Prostate gland (tissue), 2 donors: ENCODE data around the gene EGR2. TPM values are rescaled to one million over a fixed set of nuclear protein-coding genes. Genes with fewer than 3 reads are reported as not detected.
"Not testable (repeated sequence)": the region's sequence is repeated elsewhere in the genome, so short reads cannot be mapped to it uniquely, and the experiment has no call there.

ENCODE experiments used
- DNase-seq: peaks from one replicate; pipeline ENCODE4 v3.0.0-alpha.2; 2019; ENCODE audit warnings: low spot score
- H3K27ac ChIP-seq, 2 donors: fragments of 200-600 bp; sonication (generic); 2 replicates each; pipeline ENCODE4 v1.5.1; 2017 to 2019
- H3K27me3 ChIP-seq: fragments of 200-600 bp; sonication (generic); replicated peaks from 2 replicates; pipeline ENCODE4 v1.5.1; 2019; ENCODE audit not compliant: insufficient read depth
- H3K36me3 ChIP-seq, 2 donors: fragments of 200-600 bp; sonication (generic); 1 replicate in 1 of 2; 2 replicates in 1 of 2; pipeline versions ENCODE4 v1.5.1 to v1.8.1; 2017 to 2019
- H3K4me1 ChIP-seq: fragments of 200-600 bp; sonication (generic); replicated peaks from 2 replicates; pipeline ENCODE4 v1.5.1; 2019
- H3K4me3 ChIP-seq, 2 donors: fragments of 200-600 bp; sonication (generic); 2 replicates each; pipeline ENCODE4 v1.5.1; 2017 to 2019
- H3K9me3 ChIP-seq: fragments of 200-600 bp; sonication (generic); 2 replicates; pipeline ENCODE4 v1.5.1; 2017
- CTCF ChIP-seq, 4 experiments: fragments of 200-600 bp in 2 of 4; fragments of 450-650 bp in 2 of 4; sonication (generic) in 2 of 4; IDR thresholded peaks; 1 replicate in 3 of 4; 2 replicates in 1 of 4; pipeline ENCODE4 v1.5.1; 2016 to 2019; ENCODE audit warnings: antibody characterized with exemption in 4 of 4, mild to moderate bottlenecking in 2 of 4, moderate library complexity in 2 of 4
- POLR2A ChIP-seq: fragments of 450-650 bp; IDR thresholded peaks from one replicate; pipeline ENCODE4 v1.6.1; 2016; ENCODE audit warnings: antibody characterized with exemption, mild to moderate bottlenecking
- POLR2AphosphoS5 ChIP-seq: sonication (generic); formaldehyde crosslinking; IDR thresholded peaks from one replicate; pipeline ENCODE4 v1.6.1; 2017; ENCODE audit warnings: antibody characterized with exemption
- WGBS: methylation state at CpG from one replicate; pipeline ENCODE4 v1.1.5; 2018; 5-methylcytosine and 5-hydroxymethylcytosine counted together
- intact Hi-C: fragments of 100-400 bp; cut with DNase I; formaldehyde crosslinking; loops from one replicate; pipeline ENCODE4 v1.14.2; 2022
- total RNA-seq, 2 donors: library from RNA; depleted of rRNA; stranded (reverse); fragments of >200 nt; gene quantifications; one replicate each; pipeline ENCODE4 v1.1.0, GENCODE V29; 2016

The EGR2 gene
- total RNA-seq, 2 donors from 2014 or later, result 2.5 to 4.6 TPM

DNA sequence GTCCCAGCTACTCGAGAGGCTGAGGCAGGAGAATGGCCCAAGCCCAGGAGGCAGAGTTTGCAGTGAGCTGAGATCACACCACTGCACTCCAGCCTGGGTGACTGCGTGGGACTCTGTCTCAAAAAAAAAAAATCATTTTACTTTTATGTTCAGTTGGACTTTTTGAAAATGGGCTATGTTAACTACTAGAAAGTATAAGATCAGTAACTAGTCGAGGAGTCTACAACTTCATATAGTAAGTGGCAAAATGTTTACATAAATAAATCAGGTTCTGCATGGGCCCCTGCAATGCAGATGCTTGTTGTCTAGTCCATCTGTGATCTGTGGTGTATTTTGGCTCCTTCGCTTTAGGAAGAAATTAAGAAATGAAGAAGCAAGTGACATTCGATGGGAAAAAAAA lies 23.9 kb downstream of the EGR2 start:
- Histone ChIP-seq H3K9me3 (no peaks in the 10 kb centered on the region), H3K27ac (no peak overlapping the region), H3K4me3 (no peak overlapping the region), H3K36me3 (no peaks in the 10 kb centered on the region), H3K27me3 (no peaks in the 10 kb centered on the region), H3K4me1 (no peaks in the 10 kb centered on the region)
- intact Hi-C loops, result no loop called here
- no peak for TF ChIP-seq CTCF (IDR thresholded peaks at IDR 0.05)
- no peak for TF ChIP-seq POLR2AphosphoS5
- TF ChIP-seq POLR2A, result no peak
- 79% methylated on average over 5 of the region's 5 CpGs for WGBS
- DNase-seq, result no peak

- WGBS, result 84% methylated on average over 2 of the region's 2 CpGs
Observed at GRCh38 chr10:62790571-62790970, 25.6 kb downstream of the EGR2 start.

GRCh38 chr10:62790019-62790555 lies 26.1 kb downstream of the EGR2 start:
- no peak for DNase-seq
- no peak overlapping the region for H3K27ac ChIP-seq
- intact Hi-C loops, result no loop called here
- 89% methylated on average over 14 of the region's 14 CpGs for WGBS
- H3K9me3 ChIP-seq, result no peaks in the 10 kb centered on the region
- H3K4me1 ChIP-seq, result no peaks in the 10 kb centered on the region
- H3K27me3 ChIP-seq, result no peaks in the 10 kb centered on the region
- no peaks in the 10 kb centered on the region for H3K36me3 ChIP-seq
- TF ChIP-seq POLR2AphosphoS5, result no peak
- no peak for TF ChIP-seq CTCF (IDR thresholded peaks at IDR 0.05)
- TF ChIP-seq POLR2A, result no peak
- H3K4me3 ChIP-seq, result no peak overlapping the region

More at GRCh38 chr10:62790571-62790970, 25.6 kb downstream of the EGR2 start:
- Histone ChIP-seq H3K36me3 (no peaks in the 10 kb centered on the region), H3K27me3 (no peaks in the 10 kb centered on the region), H3K9me3 (no peaks in the 10 kb centered on the region), H3K27ac (no peak overlapping the region), H3K4me1 (no peaks in the 10 kb centered on the region), H3K4me3 (no peak overlapping the region)
- intact Hi-C loops, result no loop called here
- no peak for DNase-seq
- TF ChIP-seq POLR2AphosphoS5, result no peak
- no peak for TF ChIP-seq CTCF (IDR thresholded peaks at IDR 0.05)
- TF ChIP-seq POLR2A, result no peak

GRCh38 chr10:62788861-62789467 lies 27.2 kb downstream of the EGR2 start:
- Histone ChIP-seq H3K4me3 (no peak overlapping the region), H3K4me1 (no peaks in the 10 kb centered on the region), H3K36me3 (no peaks in the 10 kb centered on the region), H3K27me3 (no peaks in the 10 kb centered on the region), H3K27ac (no peak overlapping the region), H3K9me3 (no peaks in the 10 kb centered on the region)
- no peak for DNase-seq
- TF ChIP-seq POLR2AphosphoS5 (no peak), CTCF (IDR thresholded peaks at IDR 0.05) (no peak)
- intact Hi-C loops, result no loop called here
- 37% methylated on average over 9 of the region's 9 CpGs for WGBS

DNA sequence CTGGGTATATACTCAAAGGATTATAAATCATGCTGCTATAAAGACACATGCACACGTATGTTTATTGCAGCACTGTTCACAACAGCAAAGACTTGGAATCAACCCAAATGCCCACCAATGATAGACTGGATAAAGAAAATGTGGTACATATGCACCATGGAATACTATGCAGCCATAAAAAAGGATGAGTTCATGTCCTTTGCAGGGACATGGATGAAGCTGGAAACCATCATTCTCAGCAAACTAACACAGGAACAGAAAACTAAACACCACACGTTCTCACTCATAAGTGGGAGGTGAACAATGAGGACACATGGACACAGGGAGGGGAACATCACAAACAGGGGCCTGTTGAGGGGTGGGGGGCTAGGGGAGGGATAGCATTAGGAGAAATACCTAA lies 27.9 kb downstream of the EGR2 start:
- DNase-seq, H3K4me1 ChIP-seq, H3K27ac ChIP-seq, intact Hi-C loops, H3K36me3 ChIP-seq, H3K9me3 ChIP-seq, H3K4me3 ChIP-seq, H3K27me3 ChIP-seq: not testable (repeated sequence)
- 91% methylated on average over 2 of the region's 2 CpGs for WGBS

DNA sequence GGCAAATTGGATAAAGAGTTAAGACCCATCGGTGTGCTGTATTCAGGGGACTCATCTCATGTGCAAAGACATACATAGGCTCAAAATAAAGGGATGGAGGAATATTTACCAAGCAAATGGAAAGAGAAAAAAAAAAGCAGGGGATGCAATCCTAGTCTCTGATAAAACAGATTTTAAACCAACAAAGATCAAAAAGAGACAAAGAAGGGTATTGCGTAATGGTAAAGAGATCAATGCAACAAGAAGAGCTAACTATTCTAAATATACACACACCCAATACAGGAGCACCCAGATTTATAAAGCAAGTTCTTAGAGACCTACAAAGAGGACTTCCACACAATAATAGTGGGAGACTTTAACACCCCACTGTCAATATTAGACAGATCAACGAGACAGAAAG lies 31.6 kb downstream of the EGR2 start:
- intact Hi-C loops, H3K36me3 ChIP-seq, DNase-seq, H3K9me3 ChIP-seq, H3K4me1 ChIP-seq, H3K4me3 ChIP-seq, H3K27ac ChIP-seq, H3K27me3 ChIP-seq: not testable (repeated sequence)
- 96% methylated on average over 3 of the region's 3 CpGs for WGBS
